ENCODE results near the gene RALGAPB.

The RALGAPB gene

DNA sequence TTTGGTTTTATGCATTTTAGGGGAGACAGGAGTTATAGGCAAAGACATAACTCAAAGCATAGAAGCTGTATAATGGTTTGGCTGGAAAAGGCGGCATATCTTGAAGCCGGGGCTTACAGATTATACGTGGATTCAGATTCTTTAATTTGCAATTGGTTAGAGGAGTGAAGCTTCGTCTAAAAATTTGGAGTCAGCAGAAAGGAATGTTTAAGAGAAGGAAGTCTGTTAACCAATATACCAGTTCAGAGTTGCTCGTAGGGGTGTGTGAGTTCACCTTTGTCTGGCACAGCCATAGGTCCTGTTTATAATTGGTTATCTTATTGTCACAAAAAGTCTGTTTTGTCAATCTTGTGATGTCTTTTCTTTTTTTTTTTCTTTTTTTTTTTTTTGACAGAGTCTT lies 137.9 kb downstream of the RALGAPB start:
- DNase-seq (ENCODE audit: low read depth in 2 of 2) = no peak

DNA sequence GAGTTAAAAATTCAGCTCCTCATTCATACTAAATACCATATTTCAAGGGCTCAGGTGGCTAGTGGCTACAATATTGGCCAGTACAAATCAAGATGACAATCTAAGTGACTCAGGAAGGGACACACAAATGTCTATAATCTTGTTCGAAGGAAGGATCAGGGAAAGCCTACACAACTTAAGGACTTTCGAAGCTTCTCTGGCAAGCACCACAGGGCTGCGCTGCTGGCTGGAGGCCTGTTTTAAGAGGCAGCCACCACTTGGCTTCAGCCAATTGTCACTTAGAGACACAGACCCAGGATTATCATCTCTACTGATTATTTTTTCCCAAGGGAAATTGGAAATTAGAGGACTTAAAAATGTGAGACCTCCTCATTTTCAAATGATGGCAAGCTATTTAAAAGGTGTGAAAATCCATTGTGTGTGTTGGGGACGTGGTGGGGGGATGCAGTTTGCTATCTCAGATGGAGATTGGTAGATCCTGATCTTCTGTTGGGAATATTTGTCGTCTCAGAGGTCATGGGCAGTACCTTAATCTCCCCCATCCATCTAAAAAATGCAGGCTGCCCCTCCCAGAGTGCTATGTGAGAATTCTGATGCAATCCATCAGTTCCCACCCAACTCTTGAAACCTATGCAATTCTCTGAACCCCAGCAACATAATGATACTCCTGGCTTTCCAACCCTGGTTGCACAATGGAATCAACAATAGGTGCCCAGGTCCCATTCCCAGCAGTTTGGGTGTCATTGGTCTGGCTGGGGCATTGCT lies 140.3 kb downstream of the RALGAPB start:
- no peak for DNase-seq (ENCODE audit: low read depth in 2 of 2)

DNA sequence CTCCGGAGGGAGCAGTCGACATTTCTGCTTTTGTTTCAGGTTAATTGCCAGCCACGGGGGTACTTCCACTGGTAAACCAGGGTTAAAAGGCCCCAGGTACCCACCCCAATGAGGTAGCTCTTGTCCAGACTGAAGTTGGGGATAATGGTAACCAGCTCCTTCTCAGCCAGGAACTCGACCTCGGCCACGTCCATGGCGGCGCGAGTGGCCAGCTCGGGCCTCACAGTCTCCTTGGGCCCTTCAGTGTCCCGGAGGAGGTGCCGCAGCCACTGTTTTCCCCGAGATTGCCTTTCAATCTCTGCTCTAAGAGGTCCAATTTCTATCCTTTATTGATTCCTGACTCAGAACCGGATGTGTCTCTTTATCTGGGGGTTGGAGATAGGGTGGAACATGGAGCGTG lies 142.6 kb downstream of the RALGAPB start:
- no peak for DNase-seq (ENCODE audit: low read depth in 2 of 2)

DNA sequence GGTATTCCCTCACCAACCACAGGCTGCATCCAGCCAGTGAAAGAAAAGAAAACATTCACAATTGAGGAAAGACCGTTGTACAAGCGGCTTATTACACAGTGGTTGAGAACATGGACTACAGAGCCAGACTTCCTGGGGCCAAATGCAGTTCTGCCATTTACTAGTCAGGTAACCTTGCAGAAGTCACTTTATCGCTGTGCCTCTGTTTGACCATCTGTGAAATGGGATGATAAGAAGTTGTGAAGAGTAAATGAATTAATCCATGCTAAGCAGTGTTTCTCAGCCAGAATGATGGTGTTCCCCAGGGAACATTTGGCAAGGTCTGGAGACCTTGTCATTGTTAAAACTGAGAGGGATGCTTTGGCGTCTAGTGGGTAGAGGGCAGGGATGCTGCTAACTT lies 143.8 kb downstream of the RALGAPB start:
- DNase-seq (ENCODE audit: low read depth in 2 of 2) = no peak

DNA sequence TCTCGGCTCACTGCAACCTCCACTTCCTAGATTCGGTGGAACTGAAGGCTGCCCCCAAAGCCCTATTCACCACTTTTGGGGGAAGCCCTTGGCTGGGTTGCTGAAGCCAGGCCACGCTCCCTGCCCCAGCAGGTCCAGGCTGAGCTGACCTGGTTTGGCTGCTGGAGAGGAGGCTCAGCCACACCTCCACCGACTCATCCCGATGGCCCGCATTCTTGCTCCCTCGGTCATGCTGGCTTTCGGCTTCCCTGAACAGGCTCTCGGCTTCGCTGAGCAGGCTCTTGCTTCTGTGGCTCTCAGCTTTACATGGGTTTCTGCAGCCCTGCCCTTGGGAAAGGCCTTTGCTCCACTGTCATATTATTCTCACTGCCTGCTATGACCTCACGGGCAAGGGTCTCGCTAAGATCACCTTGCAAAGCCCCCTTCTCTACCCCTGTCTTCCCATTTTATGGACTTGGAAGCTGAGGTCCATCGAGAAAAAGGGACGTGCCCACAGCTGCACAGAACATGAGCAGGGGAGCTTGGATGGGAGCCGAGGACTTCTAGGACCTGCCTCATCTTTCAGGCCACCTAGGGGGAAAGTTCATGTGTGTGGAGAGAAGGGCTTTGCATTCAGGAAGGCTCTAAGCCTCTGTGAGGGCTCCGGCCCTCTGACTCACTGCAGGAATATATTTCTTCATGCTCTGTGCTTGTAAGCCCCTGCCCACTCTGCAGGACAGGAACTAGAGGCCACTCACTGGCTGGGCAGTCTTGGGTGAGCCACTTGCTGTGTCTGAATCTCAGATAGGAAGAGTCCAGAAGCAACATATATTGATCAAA lies 144.6 kb downstream of the RALGAPB start:
- no peak for DNase-seq (ENCODE audit: low read depth in 2 of 2)

DNA sequence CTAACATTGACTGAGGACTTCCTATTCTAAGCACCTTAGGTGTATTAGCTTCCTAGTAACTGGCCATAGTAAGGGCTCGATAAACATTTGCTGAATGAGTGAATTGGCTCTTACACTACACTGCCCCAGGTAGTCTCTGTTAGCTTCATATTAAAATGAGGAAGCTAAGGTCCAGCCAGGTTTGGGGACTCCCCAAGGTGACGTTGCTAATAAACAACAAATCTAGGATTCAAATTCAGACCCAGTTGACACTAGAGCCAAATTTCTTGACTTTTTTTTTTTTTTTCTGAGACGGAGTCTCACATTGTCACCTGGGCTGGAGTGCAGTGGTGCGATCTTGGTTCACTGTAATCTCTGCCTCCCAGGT lies 145.2 kb downstream of the RALGAPB start:
- no peak for DNase-seq (ENCODE audit: low read depth in 2 of 2)

DNA sequence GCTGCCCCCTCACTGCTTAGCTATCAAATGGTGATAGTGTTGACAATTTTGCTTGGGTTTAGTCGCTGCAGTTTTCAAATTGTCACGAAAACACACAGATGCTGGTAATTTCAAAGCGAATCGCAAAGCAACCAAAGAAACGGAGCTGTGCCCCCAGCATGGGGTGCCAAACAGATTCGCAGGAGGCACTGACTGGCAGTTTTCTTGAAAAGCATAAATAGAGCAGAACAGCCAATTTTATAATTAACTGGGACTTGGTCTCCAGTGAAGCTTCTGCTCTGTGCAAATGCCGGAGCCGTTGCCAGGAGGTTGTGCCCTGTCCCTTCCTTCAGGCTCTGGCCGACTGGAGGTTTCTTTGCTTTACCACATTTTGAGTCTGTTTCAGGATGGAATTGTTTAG lies 147.8 kb downstream of the RALGAPB start:
- no peak for DNase-seq (ENCODE audit: low read depth in 2 of 2)

DNA sequence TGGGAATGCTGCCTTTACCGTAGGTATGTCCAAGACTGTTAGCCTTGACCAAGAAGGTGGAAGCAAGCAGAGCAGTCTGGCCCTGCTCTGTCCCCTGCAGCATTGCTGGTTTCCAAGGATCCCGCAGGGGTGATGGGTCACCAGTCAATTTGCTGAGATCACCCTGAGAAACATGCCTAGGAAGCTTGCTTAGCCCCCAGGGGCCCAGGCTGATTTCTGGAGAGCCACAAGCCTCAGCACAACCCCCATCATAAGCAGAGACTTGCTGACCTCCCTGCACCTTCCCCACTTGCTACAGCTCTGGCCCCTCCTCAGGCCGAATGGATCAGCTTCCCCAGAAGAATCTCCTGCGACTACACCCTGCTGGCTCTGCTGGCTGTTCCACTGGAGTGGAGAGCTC lies 150.4 kb downstream of the RALGAPB start:
- DNase-seq (ENCODE audit: low read depth in 2 of 2) = no peak

DNA sequence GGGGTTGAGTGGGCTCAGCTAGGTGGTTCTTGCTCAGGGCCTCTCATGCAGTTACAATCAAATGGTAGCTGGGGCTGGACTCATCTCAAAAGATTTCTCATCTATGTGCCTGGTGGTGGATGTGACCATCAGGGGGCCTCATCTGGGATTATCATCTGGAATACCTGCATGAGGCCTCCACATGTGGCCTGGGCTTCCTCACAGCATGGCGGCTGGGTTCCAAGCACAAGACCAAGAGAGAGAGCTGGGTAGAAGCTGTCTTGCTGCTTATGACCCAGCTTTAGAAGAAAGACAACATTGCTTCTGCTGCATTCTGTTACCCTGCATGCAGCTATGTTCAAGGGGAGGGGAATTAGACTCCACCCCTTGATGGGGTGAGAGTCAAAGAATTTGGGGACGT lies 151.4 kb downstream of the RALGAPB start:
- no peak for DNase-seq (ENCODE audit: low read depth in 2 of 2)

DNA sequence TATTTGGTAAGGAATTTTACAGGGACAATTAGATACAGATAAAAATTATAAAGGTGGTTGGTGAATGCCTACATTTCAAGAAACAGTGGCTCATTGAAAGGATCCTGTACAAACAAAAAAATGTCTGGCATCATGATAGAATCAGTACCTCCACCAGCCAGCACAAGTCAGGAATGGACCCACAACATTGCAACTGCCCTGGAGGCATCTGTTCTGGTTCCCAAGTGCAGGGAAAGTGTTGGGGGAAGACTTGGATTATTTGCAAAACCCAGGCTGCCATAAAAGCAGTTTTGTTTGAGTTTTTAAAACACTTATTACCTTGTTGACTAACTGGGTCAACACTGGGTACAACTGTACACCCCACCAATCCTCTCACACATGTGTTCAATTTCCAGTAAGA lies 153.3 kb downstream of the RALGAPB start:
- no peak for DNase-seq (ENCODE audit: low read depth in 2 of 2)

DNA sequence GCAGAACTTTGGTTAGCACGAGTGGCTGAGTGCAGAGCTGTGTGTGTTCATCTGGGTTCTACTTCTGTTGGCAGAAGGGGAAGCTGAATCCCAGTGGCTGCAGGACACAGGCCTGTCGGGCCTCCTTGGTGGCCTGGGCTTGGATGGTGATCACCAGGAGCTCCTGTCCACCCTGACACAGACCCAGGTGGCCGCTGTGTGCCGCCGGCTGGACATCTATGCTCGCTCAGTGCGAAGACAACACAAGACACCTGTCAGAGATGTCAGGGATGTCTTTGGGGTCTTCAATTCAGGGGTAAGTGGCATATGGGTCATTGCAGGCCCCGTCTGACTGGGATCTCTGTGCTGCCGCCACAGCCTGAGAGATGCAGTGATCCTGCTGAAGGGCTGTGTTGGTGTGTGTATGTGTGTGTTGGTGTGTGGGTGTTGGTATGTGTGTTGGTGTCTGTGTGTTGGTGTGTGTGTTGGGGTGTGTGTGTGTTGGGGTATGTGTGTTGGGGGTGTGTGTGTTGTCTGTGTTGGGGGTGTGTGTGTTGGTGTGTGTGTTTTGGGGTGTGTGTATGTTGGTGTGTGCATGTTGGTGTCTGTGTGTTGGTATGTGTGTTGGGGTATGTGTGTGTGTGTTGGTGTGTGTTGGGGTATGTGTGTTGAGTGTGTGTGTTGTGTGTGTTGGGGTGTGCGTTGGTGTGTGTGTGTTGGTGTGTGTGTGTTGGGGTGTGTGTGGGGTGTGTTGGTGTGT lies 154.4 kb downstream of the RALGAPB start:
- no peak for DNase-seq (ENCODE audit: low read depth in 2 of 2)
